Liver (tissue), 3 donors: ENCODE results near the gene PNCK.

Source experiments
- ATF3 ChIP-seq: IDR thresholded peaks from 2 replicates; pipeline ENCODE4 v1.6.1; 2016; ENCODE audit warnings: antibody characterized with exemption
- CTCF ChIP-seq: fragments of 150-350 bp; IDR thresholded peaks from 2 replicates; pipeline ENCODE4 v1.5.1; 2017; ENCODE audit warnings: improper control_type of control experiment, low read depth, low read length; ENCODE audit not compliant: missing input control
- FOXA2 ChIP-seq: IDR thresholded peaks from 2 replicates; pipeline ENCODE4 v1.6.1; 2016; ENCODE audit warnings: antibody characterized with exemption
- GABPA ChIP-seq, 2 donors: IDR thresholded peaks in 1 of 2; conservative IDR thresholded peaks in 1 of 2; 2 replicates each; pipeline ENCODE4 v1.6.1; 2016; ENCODE audit warnings: antibody characterized with exemption in 2 of 2, mild to moderate bottlenecking in 1 of 2, moderate library complexity in 1 of 2
- HNF4G ChIP-seq: IDR thresholded peaks from 2 replicates; pipeline ENCODE4 v1.6.1; 2016; ENCODE audit warnings: antibody characterized with exemption
- JUND ChIP-seq, 2 donors: IDR thresholded peaks; 2 replicates each; pipeline ENCODE4 v1.6.1; 2016; ENCODE audit warnings: antibody characterized with exemption in 2 of 2
- MAX ChIP-seq: IDR thresholded peaks from 2 replicates; pipeline ENCODE4 v1.6.1; 2016; ENCODE audit warnings: antibody characterized with exemption
- NR2F2 ChIP-seq: IDR thresholded peaks from 2 replicates; pipeline ENCODE4 v1.6.1; 2016; ENCODE audit warnings: antibody characterized with exemption
- RAD21 ChIP-seq, 2 donors: IDR thresholded peaks; 2 replicates each; pipeline ENCODE4 v1.6.1; 2016; ENCODE audit warnings: antibody characterized with exemption in 2 of 2, mild to moderate bottlenecking in 2 of 2
- REST ChIP-seq: IDR thresholded peaks from 2 replicates; pipeline ENCODE4 v1.6.1; 2016; ENCODE audit warnings: antibody characterized with exemption, mild to moderate bottlenecking
- RXRA ChIP-seq, 2 donors: IDR thresholded peaks; 2 replicates each; pipeline ENCODE4 v1.6.1; 2017 to 2018; ENCODE audit warnings: antibody characterized with exemption in 2 of 2, mild to moderate bottlenecking in 1 of 2
- TAF1 ChIP-seq: conservative IDR thresholded peaks from 2 replicates; pipeline ENCODE4 v1.6.1; 2016; ENCODE audit warnings: antibody characterized with exemption, mild to moderate bottlenecking
- YY1 ChIP-seq: IDR thresholded peaks from 2 replicates; pipeline ENCODE4 v1.6.1; 2016; ENCODE audit warnings: antibody characterized with exemption, mild to moderate bottlenecking
- donor health status: healthy.
- donor health status: healthy.

DNA sequence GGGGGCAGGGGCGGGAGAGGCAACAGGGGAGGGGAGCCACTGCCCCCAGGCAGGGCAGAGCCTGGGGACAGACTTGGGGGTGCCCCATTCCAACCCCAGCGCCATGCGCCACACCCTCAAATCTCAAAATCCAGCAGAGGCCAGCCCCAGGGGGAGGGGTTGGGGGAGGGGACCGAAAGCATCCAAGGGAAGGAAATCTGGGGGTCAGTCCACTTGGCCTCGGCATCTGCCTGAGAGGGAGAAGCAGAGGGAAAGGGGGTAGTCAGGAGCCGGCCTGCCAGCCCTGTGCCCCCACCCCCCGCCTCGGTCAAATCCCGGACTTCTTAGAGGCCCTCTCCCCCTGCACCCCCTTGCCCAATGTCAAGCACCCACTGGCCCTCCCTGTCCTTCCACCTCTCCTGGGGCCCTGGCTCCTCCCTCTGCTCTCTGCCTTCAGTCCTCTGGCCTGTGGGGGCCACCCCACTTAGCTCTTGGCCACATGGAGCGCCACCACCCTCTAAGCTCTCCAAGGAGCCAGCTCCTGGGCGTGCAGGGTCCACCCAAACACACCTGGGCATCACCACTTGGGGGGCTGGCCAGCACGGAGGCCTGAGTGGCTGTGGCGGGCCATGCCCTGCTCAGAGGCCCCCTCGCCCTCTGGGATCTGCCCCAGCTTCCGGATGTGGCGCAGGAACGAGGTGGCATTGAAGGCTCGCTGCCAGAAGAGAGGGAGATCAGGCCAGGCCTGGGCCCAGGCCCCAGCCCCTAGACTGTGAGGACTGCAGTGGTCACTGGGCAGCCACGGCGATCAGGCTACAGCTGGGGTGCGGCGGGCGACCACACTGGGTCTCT lies 3.5 kb downstream of the PNCK start:
- TF ChIP-seq REST (no peak), HNF4G (no peak), MAX (no peak), ATF3 (no peak), CTCF (no peak), GABPA (IDR thresholded peaks at IDR 0.05 in 1 of 2, conservative IDR thresholded peaks at IDR 0.05 in 1 of 2) (no peak), JUND (IDR thresholded peaks at IDR 0.05) (no peak), YY1 (no peak), RXRA (IDR thresholded peaks at IDR 0.05) (no peak), TAF1 (no peak), RAD21 (IDR thresholded peaks at IDR 0.05) (no peak), FOXA2 (no peak), NR2F2 (no peak)
